ENCODE data around the gene JOSD2.

DNA sequence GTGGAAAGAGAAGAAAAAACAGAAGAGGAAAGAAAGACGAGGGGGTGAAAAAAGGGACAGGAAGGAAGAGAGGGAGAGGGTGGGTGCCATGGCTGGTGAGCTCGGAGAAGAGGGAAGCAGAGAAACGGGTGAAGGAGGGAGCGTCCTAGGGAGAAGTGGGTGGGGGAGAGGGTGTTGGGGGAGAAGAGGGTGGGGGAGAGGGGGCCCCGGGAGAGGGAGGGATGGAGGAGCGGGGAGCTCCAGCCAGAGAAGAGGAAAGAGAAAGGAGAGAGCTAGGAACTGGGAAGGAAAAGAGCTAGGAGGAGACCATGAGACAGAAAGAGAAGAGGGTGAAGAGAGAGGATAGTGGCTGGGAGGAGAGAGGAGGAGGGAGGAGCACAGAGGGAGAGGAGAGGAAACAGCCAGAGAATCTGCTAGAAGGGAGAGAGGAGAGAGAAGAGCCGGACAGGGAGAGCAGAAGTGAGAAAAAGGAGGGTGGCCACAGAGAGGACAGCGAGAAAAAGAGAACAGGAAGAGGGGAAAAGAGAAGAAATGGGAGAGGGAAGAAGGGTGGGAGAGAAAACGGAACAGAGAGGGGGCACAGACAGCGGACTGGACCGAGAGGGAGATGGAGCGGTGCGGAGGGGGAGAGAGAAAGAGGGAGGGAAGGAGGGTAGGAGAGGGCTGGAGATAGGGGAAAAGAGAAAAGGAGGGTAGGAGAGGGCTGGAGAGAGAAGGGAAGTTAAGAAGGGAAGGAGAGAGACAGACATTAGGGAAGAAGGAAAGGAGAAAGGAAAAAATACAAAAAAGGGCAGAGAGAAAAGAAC, 22.4 kb downstream of the JOSD2 start:
- TF ChIP-seq POLR2A (IDR thresholded peaks at IDR 0.05): no peak
- no peak for TF ChIP-seq CTCF (IDR thresholded peaks at IDR 0.05)
